Peyer's patch (tissue), 4 donors: ENCODE results near the gene MLF2.

Experiments used
- POLR2A ChIP-seq, 2 donors: fragments of 450-650 bp; IDR thresholded peaks; one replicate each; pipeline ENCODE4 v1.5.1; 2017; ENCODE audit warnings: antibody characterized with exemption in 2 of 2, mild to moderate bottlenecking in 2 of 2, moderate library complexity in 2 of 2
- TF ChIP-seq, protein P1 (sequence below), 6 experiments: fragments of 450-650 bp in 4 of 6; fragments of 200-600 bp in 2 of 6; sonication (generic) in 1 of 6; IDR thresholded peaks; one replicate each; pipeline ENCODE4 v1.5.1; 2017 to 2019; ENCODE audit warnings: antibody characterized with exemption in 6 of 6, mild to moderate bottlenecking in 3 of 6, moderate library complexity in 1 of 6

DNA sequence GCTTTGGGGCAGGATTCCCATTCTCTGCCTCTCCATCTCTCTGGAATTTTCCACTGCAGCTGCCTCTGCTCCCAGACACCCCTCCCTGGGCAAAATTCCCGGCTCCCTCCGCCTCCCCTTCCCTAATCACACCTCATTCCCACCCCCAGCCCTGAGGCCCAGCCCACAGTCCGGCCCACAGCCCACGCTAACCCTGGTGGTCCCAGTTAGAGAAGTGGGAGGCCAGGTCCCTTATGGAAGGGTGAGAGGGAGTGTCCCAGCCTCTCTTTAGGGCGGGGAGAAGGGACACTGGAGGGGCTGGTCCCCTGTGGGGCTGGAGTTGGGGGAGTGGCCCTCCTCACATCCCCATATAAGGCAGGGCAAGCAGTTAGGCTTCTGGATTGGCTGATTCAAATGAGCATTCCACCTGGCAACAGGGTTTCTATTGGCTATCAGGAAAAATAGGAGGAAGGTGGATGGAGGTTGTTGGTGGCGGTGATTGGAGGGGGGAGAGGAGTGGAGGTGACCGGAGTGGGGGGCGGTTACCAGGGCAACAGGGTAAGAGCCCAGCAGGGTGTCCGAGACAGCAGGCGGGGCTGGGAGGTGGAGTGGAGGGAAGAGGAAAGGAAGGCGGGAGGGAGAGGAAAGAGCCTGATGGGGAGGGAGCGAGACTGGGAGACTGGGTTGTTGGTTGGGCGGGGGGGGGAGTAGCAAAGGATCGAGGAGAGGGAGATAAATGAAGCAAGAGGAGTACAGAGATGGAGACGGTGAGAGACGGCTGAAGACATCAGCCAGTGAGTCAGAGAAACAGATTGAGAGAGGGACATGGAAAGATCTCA is 11.3 kb upstream of the MLF2 start:
- TF ChIP-seq, protein P1, sequence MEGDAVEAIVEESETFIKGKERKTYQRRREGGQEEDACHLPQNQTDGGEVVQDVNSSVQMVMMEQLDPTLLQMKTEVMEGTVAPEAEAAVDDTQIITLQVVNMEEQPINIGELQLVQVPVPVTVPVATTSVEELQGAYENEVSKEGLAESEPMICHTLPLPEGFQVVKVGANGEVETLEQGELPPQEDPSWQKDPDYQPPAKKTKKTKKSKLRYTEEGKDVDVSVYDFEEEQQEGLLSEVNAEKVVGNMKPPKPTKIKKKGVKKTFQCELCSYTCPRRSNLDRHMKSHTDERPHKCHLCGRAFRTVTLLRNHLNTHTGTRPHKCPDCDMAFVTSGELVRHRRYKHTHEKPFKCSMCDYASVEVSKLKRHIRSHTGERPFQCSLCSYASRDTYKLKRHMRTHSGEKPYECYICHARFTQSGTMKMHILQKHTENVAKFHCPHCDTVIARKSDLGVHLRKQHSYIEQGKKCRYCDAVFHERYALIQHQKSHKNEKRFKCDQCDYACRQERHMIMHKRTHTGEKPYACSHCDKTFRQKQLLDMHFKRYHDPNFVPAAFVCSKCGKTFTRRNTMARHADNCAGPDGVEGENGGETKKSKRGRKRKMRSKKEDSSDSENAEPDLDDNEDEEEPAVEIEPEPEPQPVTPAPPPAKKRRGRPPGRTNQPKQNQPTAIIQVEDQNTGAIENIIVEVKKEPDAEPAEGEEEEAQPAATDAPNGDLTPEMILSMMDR (IDR thresholded peaks at IDR 0.05), result no peak
- TF ChIP-seq POLR2A (IDR thresholded peaks at IDR 0.05), result no peak
